GM21576 (cell line): ENCODE results near the gene STT3B.
A peak's percentile ranks its signal among the peaks of the same experiment; 100 is the strongest.
"Not testable (repeated sequence)": the region's sequence is repeated elsewhere in the genome, so short reads cannot be mapped to it uniquely, and the experiment has no call there.

Experiments used
- ATAC-seq: cut with Tn5 transposase; IDR thresholded peaks from one replicate; pipeline ENCODE4 v1.9.1; 2021; ENCODE audit warnings: mild to moderate bottlenecking, moderate library complexity; ENCODE audit not compliant: unreplicated experiment

The STT3B gene

DNA sequence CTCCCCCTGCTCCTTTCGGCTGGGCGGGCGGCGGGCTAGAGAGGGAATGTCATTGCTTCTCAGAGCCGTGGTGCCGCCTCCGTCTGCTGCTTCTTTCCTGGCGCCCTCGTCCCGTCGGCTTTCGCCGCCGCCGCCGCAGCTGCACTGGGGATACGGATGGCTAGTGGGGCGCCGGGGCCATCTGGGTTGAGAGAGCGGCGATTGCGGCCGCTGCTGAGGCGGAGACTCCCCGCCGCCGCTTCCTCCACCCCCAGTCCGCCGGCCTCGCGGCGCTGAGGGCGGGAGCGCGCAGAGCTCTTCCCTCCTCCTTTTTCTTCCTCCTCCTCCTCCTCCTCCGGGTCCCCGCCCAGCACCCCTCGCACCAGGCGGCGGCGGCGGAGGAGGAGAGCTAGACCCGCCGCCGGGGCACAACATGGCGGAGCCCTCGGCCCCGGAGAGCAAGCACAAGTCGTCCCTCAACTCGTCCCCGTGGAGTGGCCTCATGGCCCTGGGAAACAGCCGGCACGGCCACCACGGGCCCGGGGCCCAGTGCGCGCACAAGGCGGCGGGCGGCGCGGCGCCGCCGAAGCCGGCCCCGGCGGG, at the start of gene STT3B:
STT3B (plus strand) TSS at position 339 of the 582 bp plus-strand sequence; CDS start at position 413, 74 bp downstream.
- peak; percentile 49 for ATAC-seq

DNA sequence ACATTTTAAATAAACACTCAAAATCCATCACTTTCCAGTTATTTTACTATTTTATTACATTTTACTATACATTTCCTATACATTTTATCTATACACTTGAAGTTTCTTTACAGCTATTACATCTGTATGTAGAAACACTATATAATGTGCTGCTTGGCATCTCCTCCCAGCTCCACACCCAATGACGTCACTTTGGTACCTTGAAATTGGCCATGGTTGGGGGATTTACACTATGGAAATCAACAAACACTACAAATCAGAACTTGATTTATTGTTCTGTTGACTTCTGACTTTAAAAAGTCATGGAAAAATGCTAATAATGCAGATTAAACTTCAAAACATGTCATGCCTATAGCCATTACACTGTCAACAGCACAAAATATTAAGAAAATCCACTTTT, 48.9 kb upstream of the STT3B start:
- no peak for ATAC-seq

DNA sequence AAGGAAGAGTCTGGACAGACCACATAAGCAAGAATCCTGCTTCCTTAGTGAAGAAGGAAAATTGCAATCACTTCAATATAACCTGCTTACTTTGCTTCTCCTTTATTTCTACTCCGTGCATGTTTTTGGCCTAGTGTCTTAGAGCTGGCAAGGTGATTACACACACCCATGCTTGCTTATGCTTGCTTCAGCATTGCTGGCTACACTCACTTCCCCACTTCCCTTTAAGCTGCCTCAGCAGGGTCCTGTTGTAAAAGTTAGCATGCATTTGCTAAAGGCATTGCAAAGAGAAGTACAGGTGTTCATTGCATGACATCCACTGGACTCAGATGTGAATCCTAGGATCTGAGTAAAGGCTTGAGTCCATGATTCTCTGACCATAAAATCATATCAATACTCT, 47.5 kb upstream of the STT3B start:
- no peak for ATAC-seq

DNA sequence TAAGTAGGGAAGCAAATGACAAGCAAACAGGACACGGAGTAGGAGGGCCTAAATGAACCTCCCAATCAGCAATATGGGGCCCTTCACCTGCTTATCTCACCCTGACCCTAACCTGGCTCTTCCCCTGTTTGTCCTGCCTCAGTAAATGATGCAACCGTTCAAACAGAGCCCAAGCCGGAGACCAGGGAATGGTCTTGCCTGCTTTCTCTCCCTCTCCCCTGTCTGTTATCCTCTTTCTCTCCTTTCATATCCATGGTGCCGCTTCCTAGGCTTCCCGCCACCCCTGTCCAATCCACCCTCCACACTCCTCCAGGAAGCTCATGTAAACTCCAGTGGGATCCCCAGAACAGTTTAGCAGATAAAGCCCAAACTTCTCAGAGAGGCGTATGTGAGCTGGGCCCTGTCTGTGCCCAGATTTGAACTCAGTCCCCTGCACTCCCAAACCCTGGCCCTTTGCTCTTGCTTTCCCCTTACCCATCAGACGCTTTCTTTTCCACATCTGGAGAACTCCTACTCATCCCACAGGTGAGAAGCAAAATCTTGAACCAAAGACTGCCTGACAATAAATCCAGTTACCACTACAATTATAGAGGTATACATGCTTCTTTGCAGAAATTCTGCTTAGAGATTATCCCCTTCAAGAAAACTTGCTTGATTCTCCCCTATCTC, 45.7 kb upstream of the STT3B start:
- no peak for ATAC-seq

DNA sequence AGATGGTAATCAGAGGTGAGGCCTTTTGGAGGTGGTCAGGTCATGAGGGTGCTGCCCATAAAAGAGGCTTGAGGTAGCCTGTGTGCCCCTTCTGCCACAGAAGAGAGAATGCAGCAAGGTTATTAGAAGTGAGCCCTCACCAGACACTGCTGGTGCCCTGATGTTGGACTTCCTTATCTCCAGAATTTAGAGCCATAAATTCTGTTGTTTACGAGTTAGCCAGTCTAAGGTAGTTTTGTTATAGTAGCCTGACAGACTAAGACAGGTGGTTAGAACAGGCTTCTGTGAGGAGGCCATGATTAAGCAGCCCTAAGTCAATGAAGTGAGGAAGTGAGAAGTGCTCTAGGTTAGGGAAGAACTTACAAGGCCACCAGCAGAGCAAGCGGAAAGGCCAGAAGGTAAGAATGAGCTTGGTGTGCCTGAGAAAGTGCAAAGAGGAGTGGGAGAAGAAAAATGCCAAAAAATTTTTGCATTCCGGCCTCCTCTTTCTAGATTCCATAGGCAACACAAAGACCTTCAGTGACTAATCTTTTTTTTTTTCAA, 44.2 kb upstream of the STT3B start:
- no peak for ATAC-seq

DNA sequence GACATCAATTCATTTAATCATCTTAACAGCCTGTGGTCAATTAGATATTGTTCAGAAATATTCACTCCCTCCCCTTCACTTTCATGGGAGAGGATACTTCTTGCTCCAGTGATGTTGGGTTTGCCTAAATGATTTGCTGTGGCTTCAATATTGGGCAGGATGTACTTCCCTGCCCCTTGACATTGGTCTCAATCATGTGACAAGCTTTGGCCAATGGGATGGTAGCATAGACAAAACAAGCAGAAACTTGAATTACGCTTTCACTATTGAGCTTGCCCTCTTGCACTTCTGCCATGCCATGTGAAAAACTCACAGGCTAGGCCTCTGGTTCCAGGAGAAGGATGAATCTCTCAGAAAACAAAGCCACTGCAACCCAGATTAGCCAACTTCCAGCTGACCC, 42.2 kb upstream of the STT3B start:
- no peak for ATAC-seq

DNA sequence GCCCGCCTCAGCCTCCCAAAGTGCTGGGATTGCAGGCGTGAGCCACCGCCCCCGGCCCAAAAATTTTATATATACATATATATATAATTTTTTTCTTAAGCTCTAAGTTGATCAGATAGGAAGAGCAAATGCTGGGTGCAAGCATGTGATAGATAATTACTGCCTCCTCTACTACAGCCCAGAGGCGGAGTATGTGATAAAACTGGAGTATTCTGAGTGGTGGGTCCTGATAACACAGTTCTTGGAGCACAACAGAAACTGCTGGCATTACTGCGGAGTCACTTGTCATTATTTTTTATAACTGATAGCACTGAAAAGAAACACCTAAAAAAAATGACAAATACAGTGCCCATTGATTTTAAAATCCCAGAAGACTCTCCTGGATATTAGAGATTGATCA, 41.1 kb upstream of the STT3B start:
- no peak for ATAC-seq

DNA sequence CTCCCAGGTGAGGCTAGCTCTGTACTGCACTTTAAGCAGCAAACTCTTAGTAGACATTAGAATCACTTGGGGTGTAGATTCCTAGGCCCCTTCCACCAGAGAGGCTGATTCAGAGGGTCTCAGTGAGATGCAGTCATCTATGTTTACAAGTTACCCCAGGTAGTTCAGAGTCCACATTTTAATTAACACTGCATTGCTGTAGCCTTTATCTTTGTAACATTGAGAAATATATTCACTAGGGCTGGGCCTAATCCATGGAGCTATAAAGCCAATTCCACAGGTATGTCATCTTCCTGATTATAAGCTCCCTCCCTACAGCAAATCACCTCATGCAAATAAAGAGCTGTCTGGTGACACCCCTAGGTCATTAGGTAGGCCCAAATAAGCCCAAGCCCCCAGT, 39.6 kb upstream of the STT3B start:
- no peak for ATAC-seq

DNA sequence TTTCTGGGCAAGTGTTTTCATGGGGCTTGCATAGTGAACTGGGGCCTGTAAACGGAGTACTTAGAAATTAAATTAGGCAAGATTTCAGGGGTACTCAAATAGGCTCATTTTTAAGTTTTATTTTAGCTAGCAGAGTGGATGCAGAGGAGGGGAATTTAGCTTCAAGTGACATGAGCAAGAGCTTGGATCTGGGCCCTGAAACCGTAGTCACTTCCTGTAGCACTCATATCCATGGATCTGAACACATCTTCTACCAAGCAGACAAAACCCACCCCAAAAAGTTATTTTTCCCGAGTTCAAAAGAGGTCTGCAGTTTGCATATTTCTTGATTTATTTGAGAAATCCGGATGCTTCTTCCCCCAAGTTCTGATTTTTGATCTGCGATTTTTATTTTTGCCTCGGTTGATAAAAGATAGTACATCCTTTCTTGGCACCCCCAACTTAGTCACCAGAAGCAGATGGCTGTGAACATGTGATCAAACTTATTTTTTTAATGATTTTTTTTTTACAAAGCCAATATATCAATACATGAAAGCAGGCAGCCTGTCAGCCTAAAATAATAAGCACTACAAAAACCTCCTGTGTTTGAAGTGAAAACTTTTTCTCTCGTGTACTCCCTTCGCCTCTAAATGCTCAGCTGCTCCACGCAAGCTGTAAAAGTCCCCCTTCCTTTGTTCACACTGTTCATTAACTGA, 36.6 kb upstream of the STT3B start:
- no peak for ATAC-seq

DNA sequence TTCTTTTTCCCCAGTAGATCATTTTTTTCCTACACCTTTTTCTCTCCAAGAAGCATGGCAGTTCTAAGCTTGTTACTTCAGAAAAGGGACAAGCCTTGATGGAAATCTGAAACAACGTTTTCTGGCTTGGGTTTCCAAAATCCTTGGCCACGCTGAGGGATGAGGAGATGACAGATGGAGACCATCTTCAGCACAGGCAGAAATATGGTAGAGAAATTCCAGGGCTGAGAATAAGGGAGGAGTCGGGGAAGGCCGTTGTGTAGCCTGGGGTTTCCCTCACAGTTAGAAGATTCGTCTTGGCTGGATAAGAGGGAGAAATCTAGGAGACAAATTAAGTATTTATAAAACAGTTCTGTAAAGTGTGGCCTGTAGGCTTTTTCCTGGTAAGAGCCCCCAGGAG, 33.9 kb upstream of the STT3B start:
- ATAC-seq, result no peak

DNA sequence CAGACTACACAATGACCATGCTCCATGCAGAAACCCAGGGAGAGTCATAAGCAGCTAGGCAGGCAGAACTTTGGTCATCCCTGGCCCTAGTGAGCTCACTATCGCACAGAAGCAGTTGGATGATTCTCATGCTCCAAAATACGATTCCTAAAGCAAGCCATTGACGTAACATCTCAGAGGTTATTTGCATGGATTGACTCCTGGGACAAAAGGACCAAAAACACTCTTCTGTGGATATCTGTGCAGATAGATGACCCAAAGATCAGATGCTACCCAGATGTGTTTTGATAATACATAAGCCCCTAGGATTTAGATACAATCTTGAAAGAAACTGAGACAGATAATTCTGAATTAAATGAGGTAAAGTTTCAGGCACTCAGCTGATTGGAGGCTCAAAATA, 33.4 kb upstream of the STT3B start:
- ATAC-seq, result no peak

DNA sequence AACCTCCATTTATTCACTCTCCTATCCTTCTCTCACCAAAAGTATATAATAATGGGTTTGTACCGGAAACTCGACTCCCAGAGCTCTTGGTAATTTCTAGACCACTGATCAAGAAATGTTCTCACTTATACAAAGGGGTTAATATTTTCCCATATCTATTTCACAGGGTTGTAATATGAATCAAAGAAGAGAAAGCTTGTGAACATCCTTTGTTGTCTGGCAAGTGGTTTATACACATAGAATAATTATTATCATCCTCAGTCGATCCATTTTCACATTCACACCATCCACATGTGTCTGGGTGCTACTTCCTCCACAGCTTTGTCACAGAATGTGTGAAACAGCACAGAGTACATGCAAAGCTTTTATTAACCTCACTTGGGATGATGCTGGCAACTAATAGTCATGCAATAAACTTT, 29.9 kb upstream of the STT3B start:
- ATAC-seq, result no peak

DNA sequence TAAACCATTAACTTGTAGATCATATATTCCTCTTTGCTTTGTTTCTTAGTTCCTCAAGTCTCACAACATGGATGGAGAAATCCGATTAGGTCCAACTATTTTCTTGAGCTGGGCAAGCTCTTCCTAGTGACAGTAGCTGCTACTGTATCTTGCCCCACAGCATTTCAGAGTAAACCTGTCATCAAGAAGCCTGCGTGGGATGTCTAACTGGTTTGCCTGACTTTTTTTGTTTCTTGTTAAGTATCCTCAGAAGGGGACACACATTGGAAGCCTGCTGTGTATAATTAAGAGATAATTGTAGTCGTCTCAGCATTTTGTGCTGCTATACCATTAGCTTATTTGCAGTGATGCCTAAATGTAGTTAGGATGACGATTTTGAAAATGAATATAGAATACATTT, 29.3 kb upstream of the STT3B start:
- no peak for ATAC-seq

DNA sequence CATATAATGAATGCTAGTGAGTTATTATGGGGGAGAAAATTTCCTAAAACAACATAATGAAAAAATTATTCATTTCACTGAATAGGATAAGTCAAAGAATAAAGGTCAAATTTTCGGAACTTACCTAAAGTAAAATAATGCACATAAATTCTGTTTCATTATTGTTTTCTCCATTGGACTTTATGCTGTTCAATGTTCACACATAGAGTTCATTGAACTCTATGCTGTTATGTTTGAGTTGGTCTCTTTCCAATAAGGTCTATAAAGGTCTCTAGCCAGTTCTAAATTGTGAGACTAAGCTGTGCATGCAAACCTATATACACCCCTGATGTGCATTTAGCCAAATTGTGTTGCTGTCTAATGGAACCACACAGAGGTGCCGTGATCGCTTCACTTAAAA, 28.5 kb upstream of the STT3B start:
- ATAC-seq, result no peak

DNA sequence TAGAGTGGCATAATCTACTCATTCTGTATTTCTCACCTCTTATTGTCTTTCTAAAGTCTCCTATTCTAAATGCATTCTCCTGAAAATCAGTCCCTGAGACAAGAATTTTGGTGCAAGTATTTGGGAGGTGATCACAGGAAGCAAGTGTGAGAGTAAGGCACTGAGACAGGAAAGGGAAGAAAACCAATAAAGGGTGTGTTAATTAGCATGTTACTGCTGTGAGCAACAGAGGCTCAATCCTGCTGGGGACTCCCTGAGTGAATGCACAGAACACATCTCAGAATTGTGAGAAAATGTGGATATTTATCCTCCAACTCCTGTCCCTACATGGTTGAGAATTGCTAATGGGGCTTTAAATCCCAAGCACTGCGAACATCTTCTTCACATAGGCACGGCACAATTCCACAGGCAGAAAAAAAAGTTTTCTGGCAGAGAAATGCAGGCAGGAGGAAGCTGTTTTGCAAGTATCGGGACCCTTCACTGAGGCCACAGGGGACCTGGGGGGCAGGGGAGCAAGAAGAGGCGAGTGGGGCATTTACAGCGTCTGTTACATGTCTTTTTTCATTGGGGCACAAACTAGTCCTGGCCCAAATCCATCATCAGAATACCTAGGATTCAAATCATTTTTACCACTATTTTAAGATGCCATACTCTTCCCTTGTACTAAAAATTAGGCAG, 27.2 kb upstream of the STT3B start:
- ATAC-seq, result no peak

DNA sequence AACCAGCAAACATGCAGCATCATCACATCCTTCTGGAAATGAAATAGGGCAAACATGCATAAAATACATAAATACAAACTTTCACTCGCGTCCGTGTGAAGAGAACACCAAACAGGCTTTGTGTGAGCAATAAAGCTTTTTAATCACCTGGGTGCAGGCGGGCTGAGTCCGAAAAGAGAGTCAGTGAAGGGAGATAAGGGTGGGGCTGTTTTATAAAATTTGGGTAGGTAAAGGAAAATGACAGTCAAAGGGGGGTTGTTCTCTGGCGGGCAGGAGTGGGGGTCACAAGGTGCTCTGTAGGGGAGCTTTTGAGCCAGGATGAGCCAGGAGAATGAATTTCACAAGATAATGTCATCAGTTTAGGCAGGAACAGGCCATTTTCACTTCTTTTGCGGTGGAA, 26.2 kb upstream of the STT3B start:
- ATAC-seq, result not testable (repeated sequence)

DNA sequence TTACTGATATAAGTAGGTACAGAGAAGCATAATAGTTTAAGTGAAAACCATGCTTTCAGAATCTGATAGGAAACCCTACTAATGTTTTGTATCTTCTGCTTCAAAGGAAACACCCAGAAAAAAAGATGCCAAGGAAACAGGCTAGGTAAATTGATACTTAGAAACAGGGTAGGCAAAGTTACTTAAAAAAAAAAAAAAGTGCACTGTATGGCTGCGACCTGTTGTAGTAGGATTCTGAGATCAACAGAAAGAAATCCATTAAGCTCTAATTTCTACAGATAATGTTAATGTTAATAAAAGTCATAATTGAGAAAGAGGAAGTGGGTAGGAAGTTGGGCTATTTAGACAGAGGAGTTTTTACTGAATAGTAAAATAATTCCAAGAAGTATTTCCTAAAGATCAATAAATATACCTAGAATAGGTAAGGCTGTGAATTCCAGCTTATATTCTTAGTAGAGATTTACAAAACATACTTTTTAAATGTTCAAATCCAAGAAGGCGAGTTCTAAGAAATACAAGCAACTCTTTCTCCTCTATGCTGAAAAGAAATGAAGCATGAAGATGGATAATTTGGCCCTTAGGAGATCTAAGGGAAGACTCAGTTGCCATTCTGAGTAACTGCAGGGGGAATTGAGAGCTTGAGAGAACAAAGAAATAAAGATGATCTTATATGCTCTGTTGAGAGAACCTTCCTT, 24.1 kb upstream of the STT3B start:
- ATAC-seq, result no peak

DNA sequence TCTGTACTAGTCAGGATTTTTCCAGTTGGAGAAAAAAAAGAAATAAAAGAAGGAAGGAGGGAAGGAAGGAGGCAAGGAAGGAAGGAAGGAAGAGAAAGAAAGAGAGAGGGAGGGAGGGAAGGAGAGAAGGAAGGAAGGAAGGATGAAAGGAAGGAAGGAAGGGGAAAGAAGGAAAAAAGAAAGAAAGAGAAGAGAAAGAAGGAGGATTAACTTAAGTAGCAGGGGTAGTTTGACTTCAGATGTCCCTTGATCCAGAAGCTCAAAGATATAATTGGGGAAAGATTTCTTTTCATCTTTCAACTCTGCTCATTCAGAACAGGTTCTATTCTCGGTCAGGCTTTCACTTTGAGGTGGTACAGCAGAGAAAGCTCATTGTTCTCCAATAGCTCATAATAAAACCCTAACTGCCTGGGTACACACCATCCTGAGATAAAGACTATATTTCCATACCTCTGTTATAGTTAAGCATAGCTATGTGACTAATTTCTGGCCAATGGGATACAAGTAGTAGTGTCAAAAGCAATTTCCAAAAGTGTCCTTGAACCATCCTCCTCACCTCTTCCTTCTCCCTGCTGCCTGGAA, 23.5 kb upstream of the STT3B start:
- ATAC-seq, result no peak

DNA sequence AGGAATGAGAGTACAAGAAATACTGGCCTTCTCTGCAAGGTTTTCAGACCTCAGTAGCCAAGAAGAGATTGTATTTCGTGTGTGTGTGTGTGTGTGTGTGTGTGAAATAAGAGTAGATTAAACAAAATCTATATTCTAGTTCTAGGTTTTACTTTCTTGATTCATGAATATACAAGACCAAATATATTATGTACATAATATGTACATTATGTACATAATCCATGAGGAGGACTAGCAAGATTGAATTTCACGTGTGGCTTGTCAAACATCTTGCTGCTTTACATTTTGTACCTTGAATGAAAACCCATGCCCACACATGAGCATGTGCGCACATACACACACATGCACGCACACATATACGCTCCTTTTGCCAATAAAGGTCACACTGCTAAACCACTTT, 18.2 kb upstream of the STT3B start:
- ATAC-seq, result no peak

DNA sequence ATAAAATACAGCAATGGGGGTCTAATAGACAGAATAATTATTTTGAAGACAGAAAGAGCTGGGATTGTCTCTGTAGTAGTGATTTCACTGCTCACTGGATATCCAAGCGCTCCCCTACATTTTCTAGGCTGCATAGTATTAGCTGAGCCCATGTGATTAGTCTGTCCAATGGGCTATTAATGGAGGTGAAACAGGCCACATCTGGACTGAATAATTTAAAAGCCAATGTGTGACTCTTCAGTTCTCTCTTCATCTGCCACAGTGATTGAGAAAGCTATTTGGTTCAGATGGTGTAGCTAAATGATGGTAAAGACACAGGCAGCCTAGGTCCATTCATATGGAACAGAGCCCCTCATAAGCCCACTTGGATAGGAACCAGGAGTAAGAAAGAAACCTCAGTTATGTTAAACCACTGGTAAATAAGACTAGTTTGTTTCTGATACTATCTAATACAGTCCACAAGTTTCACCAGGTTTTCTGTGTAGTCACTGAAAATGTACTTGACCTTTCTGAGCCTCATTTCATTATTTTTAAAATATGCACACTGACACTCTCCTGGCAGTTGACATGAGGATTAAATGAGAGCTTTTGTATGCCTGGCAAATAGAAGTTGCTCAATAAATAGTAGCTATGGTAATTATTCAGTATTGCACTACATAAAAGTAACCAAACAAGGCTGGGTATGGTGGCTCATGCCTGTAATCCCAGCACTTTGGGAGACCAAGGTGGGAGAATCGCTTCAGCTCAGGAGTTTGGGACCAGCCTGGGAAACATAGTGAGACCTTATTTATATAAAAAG, 17.0 kb upstream of the STT3B start:
- ATAC-seq, result no peak
